Measurements from ENCODE around the gene RPS23.

DNA sequence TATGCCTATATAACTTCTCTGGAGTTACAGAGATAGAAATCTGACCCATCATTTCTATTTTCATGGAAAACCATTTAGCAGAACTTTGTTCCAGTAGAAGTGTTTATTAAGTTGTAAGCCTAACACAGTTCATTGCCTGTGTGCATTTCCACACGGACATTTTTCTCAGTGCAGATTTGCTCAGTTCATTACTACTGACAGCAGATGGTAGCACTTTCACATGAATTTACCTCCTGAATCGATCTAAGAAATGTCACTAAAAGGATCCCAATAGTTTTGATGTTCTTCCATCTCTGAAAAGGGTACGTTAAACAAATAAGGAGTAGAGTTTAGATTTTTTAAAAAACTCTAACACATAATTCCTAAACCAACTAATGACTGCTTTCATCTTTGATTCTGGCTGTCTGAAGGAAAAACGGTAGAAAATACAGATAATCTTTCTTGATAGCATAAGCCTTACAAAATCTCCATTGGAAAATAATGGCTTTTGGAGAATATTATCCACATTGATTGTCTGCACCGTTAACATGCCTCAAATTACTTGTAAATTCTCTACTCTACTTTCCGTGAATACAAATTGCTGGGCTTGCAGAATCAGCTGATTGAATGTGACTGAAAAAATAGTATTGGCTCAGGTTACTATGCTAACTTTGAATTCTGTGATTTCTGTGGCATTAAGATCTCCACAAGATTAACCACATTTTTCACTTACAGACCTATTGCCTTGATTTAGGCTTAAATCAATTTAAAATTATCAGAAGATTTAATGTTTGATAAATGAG lies 33.1 kb downstream of the RPS23 start:
- TF ChIP-seq, protein P1, sequence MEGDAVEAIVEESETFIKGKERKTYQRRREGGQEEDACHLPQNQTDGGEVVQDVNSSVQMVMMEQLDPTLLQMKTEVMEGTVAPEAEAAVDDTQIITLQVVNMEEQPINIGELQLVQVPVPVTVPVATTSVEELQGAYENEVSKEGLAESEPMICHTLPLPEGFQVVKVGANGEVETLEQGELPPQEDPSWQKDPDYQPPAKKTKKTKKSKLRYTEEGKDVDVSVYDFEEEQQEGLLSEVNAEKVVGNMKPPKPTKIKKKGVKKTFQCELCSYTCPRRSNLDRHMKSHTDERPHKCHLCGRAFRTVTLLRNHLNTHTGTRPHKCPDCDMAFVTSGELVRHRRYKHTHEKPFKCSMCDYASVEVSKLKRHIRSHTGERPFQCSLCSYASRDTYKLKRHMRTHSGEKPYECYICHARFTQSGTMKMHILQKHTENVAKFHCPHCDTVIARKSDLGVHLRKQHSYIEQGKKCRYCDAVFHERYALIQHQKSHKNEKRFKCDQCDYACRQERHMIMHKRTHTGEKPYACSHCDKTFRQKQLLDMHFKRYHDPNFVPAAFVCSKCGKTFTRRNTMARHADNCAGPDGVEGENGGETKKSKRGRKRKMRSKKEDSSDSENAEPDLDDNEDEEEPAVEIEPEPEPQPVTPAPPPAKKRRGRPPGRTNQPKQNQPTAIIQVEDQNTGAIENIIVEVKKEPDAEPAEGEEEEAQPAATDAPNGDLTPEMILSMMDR (IDR thresholded peaks at IDR 0.05) = no peak
- TF ChIP-seq, protein P2, sequence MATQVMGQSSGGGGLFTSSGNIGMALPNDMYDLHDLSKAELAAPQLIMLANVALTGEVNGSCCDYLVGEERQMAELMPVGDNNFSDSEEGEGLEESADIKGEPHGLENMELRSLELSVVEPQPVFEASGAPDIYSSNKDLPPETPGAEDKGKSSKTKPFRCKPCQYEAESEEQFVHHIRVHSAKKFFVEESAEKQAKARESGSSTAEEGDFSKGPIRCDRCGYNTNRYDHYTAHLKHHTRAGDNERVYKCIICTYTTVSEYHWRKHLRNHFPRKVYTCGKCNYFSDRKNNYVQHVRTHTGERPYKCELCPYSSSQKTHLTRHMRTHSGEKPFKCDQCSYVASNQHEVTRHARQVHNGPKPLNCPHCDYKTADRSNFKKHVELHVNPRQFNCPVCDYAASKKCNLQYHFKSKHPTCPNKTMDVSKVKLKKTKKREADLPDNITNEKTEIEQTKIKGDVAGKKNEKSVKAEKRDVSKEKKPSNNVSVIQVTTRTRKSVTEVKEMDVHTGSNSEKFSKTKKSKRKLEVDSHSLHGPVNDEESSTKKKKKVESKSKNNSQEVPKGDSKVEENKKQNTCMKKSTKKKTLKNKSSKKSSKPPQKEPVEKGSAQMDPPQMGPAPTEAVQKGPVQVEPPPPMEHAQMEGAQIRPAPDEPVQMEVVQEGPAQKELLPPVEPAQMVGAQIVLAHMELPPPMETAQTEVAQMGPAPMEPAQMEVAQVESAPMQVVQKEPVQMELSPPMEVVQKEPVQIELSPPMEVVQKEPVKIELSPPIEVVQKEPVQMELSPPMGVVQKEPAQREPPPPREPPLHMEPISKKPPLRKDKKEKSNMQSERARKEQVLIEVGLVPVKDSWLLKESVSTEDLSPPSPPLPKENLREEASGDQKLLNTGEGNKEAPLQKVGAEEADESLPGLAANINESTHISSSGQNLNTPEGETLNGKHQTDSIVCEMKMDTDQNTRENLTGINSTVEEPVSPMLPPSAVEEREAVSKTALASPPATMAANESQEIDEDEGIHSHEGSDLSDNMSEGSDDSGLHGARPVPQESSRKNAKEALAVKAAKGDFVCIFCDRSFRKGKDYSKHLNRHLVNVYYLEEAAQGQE (IDR thresholded peaks at IDR 0.05; ENCODE audit: insufficient read depth in 1 of 2, low read depth in 2 of 2, low read length in 1 of 2) = no peak

Data from Panc1 (cell line).